Activated naive CD8-positive, alpha-beta T cell (primary cell): ENCODE data around the gene NT5DC1.
"Not testable (repeated sequence)": the region's sequence is repeated elsewhere in the genome, so short reads cannot be mapped to it uniquely, and the experiment has no call there.

Experiments
- H3K27ac Mint-ChIP-seq: one replicate; pipeline ENCODE4 v1.8.0; 2021; ENCODE audit warnings: mixed read lengths
- H3K27me3 Mint-ChIP-seq: one replicate; pipeline ENCODE4 v1.8.0; 2021; ENCODE audit warnings: mixed read lengths
- H3K36me3 Mint-ChIP-seq: one replicate; pipeline ENCODE4 v1.8.0; 2021; ENCODE audit warnings: mixed read lengths
- H3K4me1 Mint-ChIP-seq: one replicate; pipeline ENCODE4 v1.8.0; 2021; ENCODE audit warnings: low read depth, mixed read lengths
- H3K4me3 Mint-ChIP-seq: one replicate; pipeline ENCODE4 v1.8.0; 2021; ENCODE audit warnings: mild to moderate bottlenecking, mixed read lengths
- H3K9me3 Mint-ChIP-seq: one replicate; pipeline ENCODE4 v1.8.0; 2021; ENCODE audit warnings: low read depth, mixed read lengths

The NT5DC1 gene

GRCh38 chr6:116271149-116271708 is 170.6 kb downstream of the NT5DC1 start:
- peak overlapping the region; percentile 76 for H3K27ac Mint-ChIP-seq
- H3K4me3 Mint-ChIP-seq, result no peak overlapping the region
- no peaks in the 10 kb centered on the region for H3K9me3 Mint-ChIP-seq
- peaks cover 5% of the 10 kb centered on the region for H3K36me3 Mint-ChIP-seq
- peaks cover 58% of the 10 kb centered on the region for H3K4me1 Mint-ChIP-seq
- no peaks in the 10 kb centered on the region for H3K27me3 Mint-ChIP-seq

- no peaks in the 10 kb centered on the region for H3K27me3 Mint-ChIP-seq
- H3K4me1 Mint-ChIP-seq, result peaks cover 75% of the 10 kb centered on the region
- H3K9me3 Mint-ChIP-seq, result no peaks in the 10 kb centered on the region
- peak overlapping the region; percentile 100 for H3K4me3 Mint-ChIP-seq
- peak overlapping the region; percentile 64 for H3K27ac Mint-ChIP-seq
- peaks cover 7% of the 10 kb centered on the region for H3K36me3 Mint-ChIP-seq
Measured at GRCh38 chr6:116277124-116277523, 176.5 kb downstream of the NT5DC1 start.

GRCh38 chr6:116278481-116278829 is 177.8 kb downstream of the NT5DC1 start:
- H3K4me1 Mint-ChIP-seq, result peaks cover 62% of the 10 kb centered on the region
- no peaks in the 10 kb centered on the region for H3K27me3 Mint-ChIP-seq
- no peaks in the 10 kb centered on the region for H3K9me3 Mint-ChIP-seq
- H3K36me3 Mint-ChIP-seq, result peaks cover 7% of the 10 kb centered on the region
- peak overlapping the region; percentile 100 for H3K27ac Mint-ChIP-seq
- peak overlapping the region; percentile 100 for H3K4me3 Mint-ChIP-seq

GRCh38 chr6:116278854-116279231 is 178.2 kb downstream of the NT5DC1 start:
- peaks cover 60% of the 10 kb centered on the region for H3K4me1 Mint-ChIP-seq
- H3K9me3 Mint-ChIP-seq, result no peaks in the 10 kb centered on the region
- H3K36me3 Mint-ChIP-seq, result peaks cover 7% of the 10 kb centered on the region
- H3K27me3 Mint-ChIP-seq, result no peaks in the 10 kb centered on the region
- peak overlapping the region; percentile 100 for H3K4me3 Mint-ChIP-seq
- peak overlapping the region; percentile 100 for H3K27ac Mint-ChIP-seq

- Mint-ChIP-seq H3K27me3 (no peaks in the 10 kb centered on the region), H3K9me3 (no peaks in the 10 kb centered on the region), H3K36me3 (peaks cover 7% of the 10 kb centered on the region), H3K27ac (peak within 1 kb of the TSS; percentile 100), H3K4me3 (peak within 1 kb of the TSS; percentile 100), H3K4me1 (peaks cover 55% of the 10 kb centered on the region)
Measured at GRCh38 chr6:116279232-116280160, 178.8 kb downstream of the NT5DC1 start, which contains the start of gene TSPYL1. Gene TSPYL1, minus strand, starts transcription at chr6:116279930. Its CDS starts 100 bp downstream, at chr6:116279830.

- no peaks in the 10 kb centered on the region for H3K9me3 Mint-ChIP-seq
- peak overlapping the region; percentile 100 for H3K4me3 Mint-ChIP-seq
- peaks cover 7% of the 10 kb centered on the region for H3K36me3 Mint-ChIP-seq
- H3K4me1 Mint-ChIP-seq, result peaks cover 47% of the 10 kb centered on the region
- H3K27me3 Mint-ChIP-seq, result no peaks in the 10 kb centered on the region
- peak overlapping the region; percentile 100 for H3K27ac Mint-ChIP-seq
Measured at GRCh38 chr6:116280161-116280932, 179.7 kb downstream of the NT5DC1 start.

- Mint-ChIP-seq H3K4me3 (peak overlapping the region; percentile 100), H3K27ac (peak overlapping the region; percentile 100), H3K4me1 (peaks cover 42% of the 10 kb centered on the region), H3K36me3 (peaks cover 6% of the 10 kb centered on the region), H3K9me3 (no peaks in the 10 kb centered on the region), H3K27me3 (no peaks in the 10 kb centered on the region)
Measured at GRCh38 chr6:116280933-116281316, 180.3 kb downstream of the NT5DC1 start.

GRCh38 chr6:116282698-116283097 is 182.0 kb downstream of the NT5DC1 start:
- no peak overlapping the region for H3K27ac Mint-ChIP-seq
- no peak overlapping the region for H3K4me3 Mint-ChIP-seq
- H3K4me1 Mint-ChIP-seq, result peaks cover 26% of the 10 kb centered on the region
- H3K27me3 Mint-ChIP-seq, result no peaks in the 10 kb centered on the region
- no peaks in the 10 kb centered on the region for H3K9me3 Mint-ChIP-seq
- H3K36me3 Mint-ChIP-seq, result peaks cover 3% of the 10 kb centered on the region

- Mint-ChIP-seq H3K4me1 (peaks cover 22% of the 10 kb centered on the region), H3K9me3 (no peaks in the 10 kb centered on the region), H3K36me3 (peaks cover 3% of the 10 kb centered on the region), H3K27ac (no peak overlapping the region), H3K4me3 (no peak overlapping the region), H3K27me3 (no peaks in the 10 kb centered on the region)
Measured at GRCh38 chr6:116283191-116283590, 182.5 kb downstream of the NT5DC1 start.

GRCh38 chr6:116284984-116285383 is 184.3 kb downstream of the NT5DC1 start:
- H3K4me1 Mint-ChIP-seq, H3K9me3 Mint-ChIP-seq, H3K4me3 Mint-ChIP-seq, H3K36me3 Mint-ChIP-seq, H3K27me3 Mint-ChIP-seq, H3K27ac Mint-ChIP-seq: not testable (repeated sequence)

- Mint-ChIP-seq H3K4me3 (no peak overlapping the region), H3K36me3 (no peaks in the 10 kb centered on the region), H3K9me3 (no peaks in the 10 kb centered on the region), H3K4me1 (no peaks in the 10 kb centered on the region), H3K27me3 (no peaks in the 10 kb centered on the region), H3K27ac (no peak overlapping the region)
Measured at GRCh38 chr6:116286773-116287358, 186.2 kb downstream of the NT5DC1 start.

- Mint-ChIP-seq H3K9me3 (no peaks in the 10 kb centered on the region), H3K27me3 (no peaks in the 10 kb centered on the region), H3K4me1 (no peaks in the 10 kb centered on the region), H3K36me3 (no peaks in the 10 kb centered on the region), H3K4me3 (no peak overlapping the region), H3K27ac (no peak overlapping the region)
Measured at GRCh38 chr6:116287689-116288282, 187.1 kb downstream of the NT5DC1 start.

GRCh38 chr6:116289876-116290275 is 189.2 kb downstream of the NT5DC1 start:
- no peaks in the 10 kb centered on the region for H3K4me1 Mint-ChIP-seq
- H3K27ac Mint-ChIP-seq, result no peak overlapping the region
- H3K4me3 Mint-ChIP-seq, result no peak overlapping the region
- H3K27me3 Mint-ChIP-seq, result no peaks in the 10 kb centered on the region
- no peaks in the 10 kb centered on the region for H3K36me3 Mint-ChIP-seq
- H3K9me3 Mint-ChIP-seq, result no peaks in the 10 kb centered on the region

GRCh38 chr6:116290799-116291198 is 190.1 kb downstream of the NT5DC1 start:
- Mint-ChIP-seq H3K9me3 (no peaks in the 10 kb centered on the region), H3K27ac (no peak overlapping the region), H3K4me1 (no peaks in the 10 kb centered on the region), H3K36me3 (no peaks in the 10 kb centered on the region), H3K27me3 (no peaks in the 10 kb centered on the region), H3K4me3 (no peak overlapping the region)
